PFSK-1 (cell line): ENCODE measurements around the gene ADGRA1.

Experiments
- POLR2AphosphoS5 ChIP-seq: IDR thresholded peaks from 2 replicates; pipeline ENCODE4 v1.6.1; 2012; ENCODE audit warnings: low read depth, mild to moderate bottlenecking, control low read depth, low read length, moderate library complexity
- REST ChIP-seq, 2 experiments: IDR thresholded peaks; 2 replicates each; pipeline versions ENCODE4 v1.6.1 to v1.8.0; 2011 to 2012; ENCODE audit warnings: low read depth in 2 of 2, low read length in 2 of 2, control low read depth in 1 of 2, inconsistent platforms in 1 of 2, mild to moderate bottlenecking in 1 of 2, moderate library complexity in 1 of 2; ENCODE audit not compliant: insufficient read depth in 1 of 2
- SIN3A ChIP-seq: IDR thresholded peaks from 2 replicates; pipeline ENCODE4 v1.6.1; 2012; ENCODE audit warnings: mild to moderate bottlenecking, low read length, moderate library complexity, borderline replicate concordance; ENCODE audit not compliant: insufficient read depth
- TAF1 ChIP-seq: IDR thresholded peaks from 2 replicates; pipeline ENCODE4 v1.6.1; 2012; ENCODE audit warnings: low read length, control low read depth, borderline replicate concordance; ENCODE audit not compliant: insufficient read depth

DNA sequence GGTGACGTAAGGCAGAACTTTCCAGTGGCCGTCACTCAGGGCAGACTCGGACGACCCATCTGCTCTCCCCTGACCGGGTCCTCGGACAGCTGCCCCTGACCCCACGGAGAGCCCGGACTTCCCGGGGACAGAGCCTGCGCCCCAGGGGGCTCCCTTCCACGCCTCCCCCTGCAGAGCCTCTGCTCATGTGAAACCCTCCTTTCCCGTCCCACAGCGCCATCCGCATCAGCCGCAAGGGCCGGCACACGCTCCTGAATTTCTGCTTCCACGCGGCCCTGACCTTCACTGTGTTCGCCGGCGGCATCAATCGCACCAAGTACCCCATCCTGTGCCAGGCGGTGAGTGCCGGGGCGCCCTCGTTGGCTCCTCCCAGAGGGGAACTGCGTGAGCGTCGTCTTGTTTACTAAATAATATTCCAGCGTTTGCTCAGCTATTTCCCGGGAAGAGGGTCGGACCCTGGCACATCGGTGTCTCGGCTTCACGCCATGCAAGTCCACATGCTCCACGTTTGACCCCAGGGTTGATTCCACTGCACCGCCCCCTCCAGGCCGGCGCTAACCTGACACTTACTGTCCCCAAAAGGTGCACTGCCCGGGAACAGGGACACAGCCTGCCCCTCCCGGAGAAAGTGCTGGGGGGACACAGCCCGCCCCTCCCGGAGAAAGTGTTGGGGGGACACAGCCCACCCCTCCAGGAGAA, 10.9 kb downstream of the ADGRA1 start:
- TF ChIP-seq REST (IDR thresholded peaks at IDR 0.05; ENCODE audit: insufficient read depth in 1 of 2, low read depth in 2 of 2, low read length in 2 of 2) (no peak), POLR2AphosphoS5 (no peak), TAF1 (no peak), SIN3A (no peak)
